NCI-H82 treated with DMSO at 0.1 percent for 48 hours (cell line): Measurements from ENCODE around the gene TAS2R1.
"Not testable (repeated sequence)": the region's sequence is repeated elsewhere in the genome, so short reads cannot be mapped to it uniquely, and the experiment has no call there.

Experiments
- DNase-seq: peaks from one replicate; lab custom pipeline; 2025; ENCODE audit not compliant: unreplicated experiment; lab: John Stamatoyannopoulos, UW

The TAS2R1 gene

DNA sequence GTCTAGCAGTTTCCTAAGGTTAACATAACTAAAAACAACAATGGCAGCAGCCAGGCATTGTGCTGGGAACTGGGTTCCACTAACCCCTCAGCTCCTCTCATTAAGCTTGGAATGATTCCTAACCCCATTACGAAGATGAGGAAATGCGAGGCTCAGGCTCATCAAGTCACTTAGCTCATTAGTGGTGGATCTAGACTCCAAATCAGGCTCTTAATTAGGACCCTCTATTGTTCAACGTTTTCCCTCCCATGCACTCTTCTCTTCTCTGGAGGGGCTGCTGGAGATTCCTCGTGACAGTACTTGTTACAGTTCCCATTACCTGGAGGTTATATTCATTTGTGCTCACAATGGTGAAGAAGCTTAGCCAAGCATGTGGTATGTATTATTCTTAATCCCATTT is 6.5 kb downstream of the TAS2R1 start:
- DNase-seq = no peak

- no peak for DNase-seq
Measured at GRCh38 chr5:9622971-9623421, 7.2 kb downstream of the TAS2R1 start.

DNA sequence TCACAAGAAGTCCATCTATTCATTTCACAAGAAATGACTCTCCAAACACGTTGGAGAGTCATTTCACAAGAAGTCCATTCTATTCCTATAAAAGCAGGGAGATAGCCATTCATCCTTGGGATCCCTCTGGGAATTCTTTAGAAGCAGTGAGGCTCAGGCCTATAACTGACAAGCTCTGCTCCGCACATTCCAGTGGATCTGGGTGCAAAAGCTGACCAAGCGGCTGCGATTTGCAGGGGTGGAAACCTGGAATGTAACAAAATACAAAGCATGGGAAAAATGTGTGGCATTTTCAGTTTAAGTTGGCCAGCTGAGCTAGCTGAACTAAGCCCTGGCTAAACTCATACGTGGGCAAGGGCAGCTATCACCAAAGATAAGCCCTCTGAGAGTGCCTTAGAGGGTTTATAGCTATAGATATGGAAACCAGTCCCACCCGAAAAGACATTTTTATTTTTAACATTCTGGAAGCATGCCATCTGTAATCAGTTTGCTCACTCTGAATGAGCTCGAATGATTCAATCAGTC is 8.7 kb downstream of the TAS2R1 start:
- no peak for DNase-seq

- DNase-seq = no peak
Measured at GRCh38 chr5:9619331-9620092, 10.6 kb downstream of the TAS2R1 start.

- DNase-seq = no peak
Measured at GRCh38 chr5:9617739-9618504, 12.2 kb downstream of the TAS2R1 start.

- peak; percentile 81 for DNase-seq
Measured at GRCh38 chr5:9617221-9617620, 12.9 kb downstream of the TAS2R1 start.

- DNase-seq = peak; percentile 69
Measured at GRCh38 chr5:9615331-9615730, 14.8 kb downstream of the TAS2R1 start.

GRCh38 chr5:9613360-9613759 is 16.8 kb downstream of the TAS2R1 start:
- no peak for DNase-seq

- no peak for DNase-seq
Measured at GRCh38 chr5:9610969-9611368, 19.2 kb downstream of the TAS2R1 start.

GRCh38 chr5:9610364-9610763 is 19.8 kb downstream of the TAS2R1 start:
- DNase-seq = no peak

- no peak for DNase-seq
Measured at GRCh38 chr5:9608093-9608492, 22.1 kb downstream of the TAS2R1 start.

DNA sequence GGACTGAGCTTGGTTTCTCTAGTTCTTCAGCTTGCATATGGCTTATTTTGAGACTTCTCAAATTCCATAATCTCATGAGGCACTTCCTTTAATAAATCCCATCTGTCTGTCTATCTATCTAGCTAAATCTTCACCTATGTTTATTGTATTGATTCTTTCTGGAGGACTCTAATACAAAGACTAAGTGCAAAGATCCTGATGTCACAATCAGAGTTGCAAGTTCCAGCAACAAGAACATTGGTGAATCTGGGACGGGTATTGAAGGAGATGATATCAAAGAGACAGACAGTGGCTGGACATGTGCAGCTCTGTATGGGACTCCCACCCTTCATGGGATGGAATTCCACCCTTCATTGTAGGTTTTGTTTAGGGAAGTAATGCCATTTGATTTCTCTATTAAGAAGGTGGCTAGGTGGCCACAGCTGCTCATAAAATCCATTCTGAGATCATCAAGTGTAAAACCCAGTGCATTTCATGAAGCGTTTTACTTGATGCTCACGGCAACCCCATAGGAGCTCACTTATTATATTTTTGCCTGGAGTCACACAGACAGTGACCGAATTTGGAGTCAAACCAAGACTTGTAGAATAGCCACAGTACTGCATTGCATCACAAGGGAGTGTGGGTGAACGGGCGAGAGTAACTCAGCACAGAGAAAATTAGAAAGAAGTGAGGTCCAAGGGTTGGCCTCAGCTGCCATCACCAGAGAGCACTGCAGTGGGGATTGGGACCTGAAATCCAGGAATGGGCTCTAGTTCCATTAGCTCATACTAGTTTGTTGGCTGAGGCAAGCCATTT is 24.9 kb downstream of the TAS2R1 start:
- DNase-seq = no peak

DNA sequence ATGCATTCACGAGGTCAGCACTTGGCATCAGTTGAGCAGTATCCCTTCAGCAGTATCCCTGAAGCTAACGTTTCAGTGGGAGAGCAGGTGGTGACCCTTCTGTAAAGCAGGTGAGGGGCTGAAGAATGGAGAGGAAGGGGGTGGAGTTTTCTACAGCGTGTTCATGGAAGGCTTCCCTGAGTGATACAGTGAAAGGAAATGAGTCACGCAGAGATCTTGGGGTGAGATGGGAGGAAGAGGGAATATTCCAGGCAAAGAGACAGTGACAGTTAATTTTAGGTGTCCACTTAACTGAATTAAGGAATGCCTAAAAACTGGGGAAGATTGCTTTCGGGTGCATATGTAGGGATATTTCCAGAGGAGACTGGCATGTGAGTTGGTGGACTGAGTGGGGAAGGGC is 25.7 kb downstream of the TAS2R1 start:
- no peak for DNase-seq

- DNase-seq = no peak
Measured at GRCh38 chr5:9601055-9601739, 29.0 kb downstream of the TAS2R1 start.

DNA sequence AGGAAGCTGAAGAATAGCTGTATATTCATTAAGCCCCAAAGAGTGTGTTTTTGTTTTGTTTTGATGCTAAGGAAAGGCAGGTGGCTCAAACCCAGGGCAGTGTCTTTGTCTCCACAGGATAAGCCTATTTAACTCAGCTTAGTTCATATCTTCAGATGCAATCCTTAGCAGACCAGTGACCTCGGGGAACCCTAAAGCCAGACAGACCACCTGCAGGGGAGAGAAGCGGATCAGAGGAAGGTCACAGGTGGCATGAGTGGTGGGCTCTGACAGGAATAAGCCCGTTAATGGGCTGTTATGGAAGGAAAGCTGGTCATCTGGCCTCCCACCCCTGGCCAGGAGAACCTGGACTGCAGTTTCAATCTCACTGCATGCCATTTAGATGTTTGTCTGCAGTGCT is 30.8 kb downstream of the TAS2R1 start:
- DNase-seq = peak; percentile 89

- not testable (repeated sequence) for DNase-seq
Measured at GRCh38 chr5:9598329-9598728, 31.8 kb downstream of the TAS2R1 start.

DNA sequence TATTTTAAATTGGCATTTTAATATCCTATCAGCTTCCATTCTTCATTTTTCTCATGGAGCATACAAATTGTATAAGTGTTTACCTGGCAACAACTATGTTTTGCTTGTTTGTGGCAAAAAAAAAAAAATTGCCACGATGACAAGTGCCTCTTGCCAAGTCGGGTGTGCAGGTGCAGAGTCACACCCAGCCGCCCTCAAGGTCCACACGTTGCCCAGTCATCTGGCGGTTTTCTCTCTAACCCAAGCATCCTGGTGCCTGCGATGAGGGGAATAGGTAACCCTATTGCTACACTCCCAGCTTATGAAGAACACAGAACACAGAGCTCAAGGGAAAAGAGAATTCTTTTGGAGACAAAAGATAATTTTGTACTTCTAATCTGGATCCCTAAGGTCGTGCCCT is 32.8 kb downstream of the TAS2R1 start:
- DNase-seq = not testable (repeated sequence)

GRCh38 chr5:9596824-9597223 is 33.3 kb downstream of the TAS2R1 start:
- no peak for DNase-seq

- no peak for DNase-seq
Measured at GRCh38 chr5:9596171-9596780, 33.9 kb downstream of the TAS2R1 start.

GRCh38 chr5:9594913-9595312 is 35.2 kb downstream of the TAS2R1 start:
- no peak for DNase-seq
